HCT116 (cell line): ENCODE measurements around the gene ITGBL1. TPM values are rescaled to one million over a fixed set of nuclear protein-coding genes. Genes with fewer than 3 reads are reported as not detected.

Experiments used
- ATAC-seq: fragments of 200-7000 bp; cut with Tn5 transposase; 2 replicates; pipeline ENCODE4 v1.9.1; 2020; ENCODE audit warnings: mild to moderate bottlenecking, moderate library complexity
- BruUV-seq: library from RNA; stranded (reverse); fragments of 400-500 nt; replicated peaks from 2 replicates; lab custom pipeline; 2021; lab: Mats Ljungman, UMichigan
- CTCF ChIA-PET: fragments of 300-600 bp; sonication (Branson Sonifier 250); formaldehyde crosslinking; loops from one replicate; lab custom pipeline; 2021; ENCODE audit warnings: antibody characterized with exemption; lab: Charles Lee
- POLR2A ChIA-PET: fragments of 300-600, 350-600 bp; sonication (Branson Sonifier 250); formaldehyde crosslinking; loops from one replicate; lab custom pipeline; 2021; ENCODE audit warnings: antibody characterized with exemption; lab: Charles Lee
- RAD21 ChIA-PET, 2 experiments: fragments of 300-600 bp; sonication (Branson Sonifier 250); formaldehyde crosslinking; loops; one replicate each; lab custom pipeline; 2023; ENCODE audit warnings: low total read pairs in 2 of 2; ENCODE audit not compliant: uncharacterized antibody in 2 of 2, unreplicated experiment in 2 of 2, low non-redundant PET in 1 of 2; lab: Charles Lee
- DNase-seq: peaks from one replicate; pipeline ENCODE4 v3.0.0-alpha.2; 2010; ENCODE audit warnings: low read depth, low spot score
- H2AFZ ChIP-seq: fragments of 200-600 bp; shearing (Covaris generic), sonication (generic); 2 replicates; pipeline ENCODE4 v1.6.1; 2017; ENCODE audit warnings: low read depth, mixed run types, mixed read lengths, antibody characterized with exemption, low read length; ENCODE audit not compliant: poor library complexity, severe bottlenecking
- H3K27ac ChIP-seq: 2 replicates; pipeline ENCODE4 v1.5.1; 2012; ENCODE audit warnings: low read depth, low read length
- H3K27me3 ChIP-seq: fragments of 200-600 bp; sonication (generic); 2 replicates; pipeline ENCODE4 v1.6.1; 2016; ENCODE audit warnings: mixed run types, low read length, mixed read lengths; ENCODE audit not compliant: insufficient read depth
- H3K36me3 ChIP-seq, 2 experiments: fragments of 200-500 bp in 1 of 2; fragments of 200-600 bp in 1 of 2; sonication (Bioruptor generic) in 1 of 2; sonication (generic) in 1 of 2; 2 replicates each; pipeline versions ENCODE4 v1.5.1 to v1.6.1; 2014 to 2016; ENCODE audit warnings: low read length in 2 of 2, inconsistent platforms in 1 of 2, mixed read lengths in 1 of 2, mixed run types in 1 of 2; ENCODE audit not compliant: insufficient read depth in 2 of 2, control insufficient read depth in 1 of 2
- H3K4me1 ChIP-seq, 2 experiments: fragments of 200-600 bp in 1 of 2; sonication (generic) in 1 of 2; 2 replicates each; pipeline versions ENCODE4 v1.5.1 to v1.6.1; 2012 to 2017; ENCODE audit warnings: low read length in 2 of 2, inconsistent platforms in 1 of 2, mild to moderate bottlenecking in 1 of 2, mixed read lengths in 1 of 2, mixed run types in 1 of 2, moderate library complexity in 1 of 2; ENCODE audit not compliant: insufficient read depth in 2 of 2, control insufficient read depth in 1 of 2
- H3K4me2 ChIP-seq: fragments of 200-600 bp; sonication (generic); 2 replicates; pipeline ENCODE4 v1.6.1; 2017; ENCODE audit warnings: mixed run types, low read length, mixed read lengths
- H3K4me3 ChIP-seq, 2 experiments: fragments of 200-600 bp in 1 of 2; sonication (generic) in 1 of 2; replicated peaks in 1 of 2; 2 replicates each; pipeline ENCODE4 v1.5.1; 2011 to 2016; ENCODE audit warnings: low read length in 2 of 2, control low read depth in 1 of 2, low read depth in 1 of 2, mild to moderate bottlenecking in 1 of 2, mixed read lengths in 1 of 2, mixed run types in 1 of 2
- H3K79me2 ChIP-seq: fragments of 200-600 bp; sonication (generic); 2 replicates; pipeline ENCODE4 v1.6.1; 2017; ENCODE audit warnings: mild to moderate bottlenecking, mixed run types, low read length, moderate library complexity, mixed read lengths; ENCODE audit not compliant: insufficient read depth
- H3K9ac ChIP-seq: fragments of 200-600 bp; sonication (generic); 2 replicates; pipeline ENCODE4 v1.6.1; 2016; ENCODE audit warnings: low read length, mixed read lengths
- H3K9me2 ChIP-seq: fragments of 200-600 bp; sonication (generic), shearing (Covaris generic); 2 replicates; pipeline ENCODE4 v1.6.1; 2017; ENCODE audit warnings: mixed run types, mild to moderate bottlenecking, moderate library complexity; ENCODE audit not compliant: insufficient read depth
- H3K9me3 ChIP-seq, 2 experiments: fragments of 200-500 bp in 1 of 2; fragments of 200-600 bp in 1 of 2; sonication (Bioruptor generic) in 1 of 2; sonication (generic) in 1 of 2; 2 replicates each; pipeline ENCODE4 v1.6.1; 2014 to 2017; ENCODE audit warnings: low read length in 2 of 2, mixed read lengths in 2 of 2, inconsistent platforms in 1 of 2, low read depth in 1 of 2, mild to moderate bottlenecking in 1 of 2, mixed run types in 1 of 2, moderate library complexity in 1 of 2; ENCODE audit not compliant: control insufficient read depth in 1 of 2, insufficient read depth in 1 of 2
- H4K20me1 ChIP-seq: fragments of 200-600 bp; sonication (generic), shearing (Covaris generic); 2 replicates; pipeline ENCODE4 v1.6.1; 2017; ENCODE audit warnings: mixed run types, mild to moderate bottlenecking, moderate library complexity; ENCODE audit not compliant: insufficient read depth
- EGR1 ChIP-seq: IDR thresholded peaks from 2 replicates; pipeline ENCODE4 v1.6.1; 2012; ENCODE audit warnings: low read depth
- JUND ChIP-seq: IDR thresholded peaks from 2 replicates; pipeline ENCODE4 v1.6.1; 2012
- RAD21 ChIP-seq: IDR thresholded peaks from 2 replicates; pipeline ENCODE4 v1.6.1; 2012; ENCODE audit warnings: low read depth, mild to moderate bottlenecking
- SIN3A ChIP-seq: IDR thresholded peaks from 2 replicates; pipeline ENCODE4 v1.6.1; 2012; ENCODE audit warnings: low read depth
- SRF ChIP-seq: IDR thresholded peaks from 2 replicates; pipeline ENCODE4 v1.6.1; 2012; ENCODE audit warnings: low read depth
- intact Hi-C: fragments of 100-400 bp; cut with micrococcal nuclease; formaldehyde crosslinking; loops from 2 replicates; pipeline ENCODE4 v1.10.0; 2022
- total RNA-seq: library from RNA; stranded (reverse); gene quantifications from one replicate; pipeline ENCODE4 v1.2.1, GENCODE V29; 2021; ENCODE audit not compliant: unreplicated experiment
- TF ChIP-seq, protein P1 (sequence below): IDR thresholded peaks from 2 replicates; pipeline ENCODE4 v1.6.1; 2011; ENCODE audit warnings: mild to moderate bottlenecking, low read length, moderate library complexity; ENCODE audit not compliant: insufficient replicate concordance; ENCODE audit errors: extremely low read depth

ITGBL1 gene
- total RNA-seq, 1 experiment from 2014 or later = 0.66 TPM

DNA sequence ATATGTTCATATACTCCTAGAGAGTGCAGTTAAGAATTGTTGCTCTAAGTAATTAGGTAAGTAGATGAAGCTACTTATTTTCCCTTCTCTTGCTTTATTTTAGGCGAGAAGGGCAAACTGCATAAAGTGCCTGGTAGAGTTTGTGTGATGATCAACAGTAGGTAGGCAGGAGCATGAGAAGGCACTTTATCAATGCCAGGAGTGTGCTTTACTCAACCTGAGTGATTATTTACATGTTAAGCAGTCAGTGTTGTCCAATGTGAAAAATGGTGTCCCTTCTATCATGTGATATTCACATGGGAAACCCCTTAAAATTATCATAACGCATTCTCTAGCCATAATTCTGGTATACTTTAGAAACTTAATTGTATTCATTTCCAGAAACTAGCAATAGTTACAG, 294.0 kb downstream of the ITGBL1 start:
- ChIA-PET CTCF (no interaction called here), RAD21 (no interaction called here), POLR2A (no interaction called here)
- H3K9me2 ChIP-seq = no peaks in the 10 kb centered on the region
- no peaks in the 10 kb centered on the region for H4K20me1 ChIP-seq
- TF ChIP-seq JUND = no peak
- TF ChIP-seq, protein P1, sequence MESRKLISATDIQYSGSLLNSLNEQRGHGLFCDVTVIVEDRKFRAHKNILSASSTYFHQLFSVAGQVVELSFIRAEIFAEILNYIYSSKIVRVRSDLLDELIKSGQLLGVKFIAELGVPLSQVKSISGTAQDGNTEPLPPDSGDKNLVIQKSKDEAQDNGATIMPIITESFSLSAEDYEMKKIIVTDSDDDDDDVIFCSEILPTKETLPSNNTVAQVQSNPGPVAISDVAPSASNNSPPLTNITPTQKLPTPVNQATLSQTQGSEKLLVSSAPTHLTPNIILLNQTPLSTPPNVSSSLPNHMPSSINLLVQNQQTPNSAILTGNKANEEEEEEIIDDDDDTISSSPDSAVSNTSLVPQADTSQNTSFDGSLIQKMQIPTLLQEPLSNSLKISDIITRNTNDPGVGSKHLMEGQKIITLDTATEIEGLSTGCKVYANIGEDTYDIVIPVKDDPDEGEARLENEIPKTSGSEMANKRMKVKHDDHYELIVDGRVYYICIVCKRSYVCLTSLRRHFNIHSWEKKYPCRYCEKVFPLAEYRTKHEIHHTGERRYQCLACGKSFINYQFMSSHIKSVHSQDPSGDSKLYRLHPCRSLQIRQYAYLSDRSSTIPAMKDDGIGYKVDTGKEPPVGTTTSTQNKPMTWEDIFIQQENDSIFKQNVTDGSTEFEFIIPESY = no peak
- TF ChIP-seq RAD21 = no peak
- no peak for TF ChIP-seq SIN3A
- no peak for TF ChIP-seq SRF
- ATAC-seq (no peak), DNase-seq (no peak)
- peaks cover 0 to 4% of the 10 kb centered on the region in 2 experiments; a peak in 1 of 4 replicates for H3K9me3 ChIP-seq
- H3K4me2 ChIP-seq = no peak overlapping the region
- no peak overlapping the region for H2AFZ ChIP-seq
- H3K27me3 ChIP-seq = no peaks in the 10 kb centered on the region
- BruUV-seq = no TSS peak
- H3K36me3 ChIP-seq = no peaks in the 10 kb centered on the region
- intact Hi-C loops = no loop called here
- H3K79me2 ChIP-seq = no peaks in the 10 kb centered on the region
- H3K27ac ChIP-seq = no peak overlapping the region
- H3K4me3 ChIP-seq = no peak overlapping the region
- no peak overlapping the region for H3K9ac ChIP-seq
- no peaks in the 10 kb centered on the region for H3K4me1 ChIP-seq

DNA sequence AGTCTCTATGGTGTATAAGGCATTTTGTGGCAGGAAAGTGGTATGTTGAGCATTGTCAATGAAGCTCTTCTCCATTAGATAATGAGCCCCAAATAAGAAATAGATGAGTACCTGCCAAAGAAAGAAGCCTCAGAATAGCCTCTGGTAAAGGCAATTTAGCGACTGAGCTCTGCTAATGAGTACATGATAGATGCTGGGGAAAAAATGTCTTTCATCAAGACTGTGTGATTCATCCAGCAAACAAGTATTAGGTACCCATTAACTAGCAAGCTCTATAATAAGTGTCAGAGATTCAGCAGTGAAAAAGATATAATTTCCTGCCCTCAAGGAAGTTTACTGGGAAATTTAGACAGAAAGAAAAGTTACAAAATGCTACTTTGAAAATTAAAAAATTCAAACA, 294.6 kb downstream of the ITGBL1 start:
- Histone ChIP-seq H3K9me3 (peaks cover 0 to 4% of the 10 kb centered on the region in 2 experiments; a peak in 1 of 4 replicates), H3K9me2 (no peaks in the 10 kb centered on the region), H3K36me3 (no peaks in the 10 kb centered on the region), H3K79me2 (no peaks in the 10 kb centered on the region), H4K20me1 (no peaks in the 10 kb centered on the region), H3K27me3 (no peaks in the 10 kb centered on the region), H3K27ac (no peak overlapping the region), H3K4me3 (no peak overlapping the region), H2AFZ (no peak overlapping the region), H3K9ac (no peak overlapping the region), H3K4me1 (no peaks in the 10 kb centered on the region), H3K4me2 (no peak overlapping the region)
- DNase-seq (no peak), ATAC-seq (no peak)
- RAD21 ChIA-PET = no interaction called here
- POLR2A ChIA-PET = no interaction called here
- intact Hi-C loops = no loop called here
- CTCF ChIA-PET = no interaction called here
- no TSS peak for BruUV-seq
- TF ChIP-seq SIN3A = no peak
- TF ChIP-seq EGR1 = no peak
